HT1080 (cell line): ENCODE measurements around the gene ARPIN. TPM values are rescaled to one million over a fixed set of nuclear protein-coding genes. Genes with fewer than 3 reads are reported as not detected.
"Not testable (repeated sequence)": the region's sequence is repeated elsewhere in the genome, so short reads cannot be mapped to it uniquely, and the experiment has no call there.

Source experiments
- DNase-seq: peaks from one replicate; pipeline ENCODE4 v3.0.0-alpha.2; 2015; ENCODE audit warnings: low read depth
- total RNA-seq: library from RNA; depleted of rRNA; stranded (reverse); fragments of >200 nt; shearing (Covaris generic); gene quantifications from 2 replicates; pipeline ENCODE4 v1.2.3, GENCODE V29; 2014

The ARPIN gene
- total RNA-seq, 1 experiment from 2014 or later, result 3.0 TPM

DNA sequence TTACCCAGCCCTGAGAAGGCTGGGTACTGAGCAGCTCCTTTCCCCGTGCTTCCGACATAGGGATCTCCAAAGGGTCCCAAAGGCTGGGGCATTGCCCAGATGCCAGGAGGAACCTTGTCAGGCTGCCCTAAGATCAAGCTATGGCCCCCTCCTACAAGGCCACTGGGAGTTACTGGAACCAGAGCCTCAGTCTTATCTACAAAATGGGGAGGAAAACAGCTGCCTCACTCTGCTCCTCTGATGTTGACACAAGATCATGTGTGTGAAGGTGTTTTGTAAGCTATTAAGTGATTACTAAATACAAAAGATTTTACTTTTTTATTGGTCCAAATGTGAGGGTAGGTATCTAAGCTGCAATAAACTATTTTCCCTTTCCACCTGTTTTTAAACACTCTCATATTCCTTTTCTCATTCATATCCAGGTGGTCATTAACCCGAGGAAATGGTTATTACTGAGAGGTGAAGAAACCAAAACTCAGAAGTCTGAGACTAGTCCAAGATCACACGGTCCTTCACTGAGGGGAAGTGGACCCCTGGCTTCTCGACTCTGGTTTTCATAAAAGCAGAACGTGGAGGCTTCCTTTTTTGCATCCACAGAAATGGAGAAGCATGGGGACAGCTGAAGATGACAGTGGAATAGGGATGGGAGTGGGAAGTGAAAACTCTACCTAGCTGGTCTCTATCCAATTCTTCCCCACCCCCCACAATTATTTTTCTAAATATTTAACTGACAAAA, 1.7 kb downstream of the ARPIN start:
- DNase-seq, result no peak

DNA sequence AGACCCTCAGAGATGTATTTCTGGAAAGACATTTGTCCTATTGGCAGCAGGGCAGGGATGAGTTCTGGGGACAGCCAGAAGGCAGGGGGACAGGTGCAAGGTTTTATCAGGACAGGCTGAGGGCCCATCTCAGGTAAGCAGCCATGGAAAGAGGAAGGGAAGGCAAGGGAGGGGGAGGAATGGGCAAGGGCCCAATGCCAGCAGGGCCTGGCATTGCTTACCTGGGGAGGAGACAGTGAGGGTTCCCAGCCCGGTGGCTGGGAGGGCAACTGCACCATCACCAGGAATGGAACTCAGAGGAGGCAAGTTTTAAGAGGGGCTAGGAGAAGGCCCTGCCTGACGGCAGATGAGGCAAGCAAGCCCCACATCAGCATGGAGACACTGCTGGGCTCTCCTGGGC, 3.1 kb downstream of the ARPIN start:
- no peak for DNase-seq

DNA sequence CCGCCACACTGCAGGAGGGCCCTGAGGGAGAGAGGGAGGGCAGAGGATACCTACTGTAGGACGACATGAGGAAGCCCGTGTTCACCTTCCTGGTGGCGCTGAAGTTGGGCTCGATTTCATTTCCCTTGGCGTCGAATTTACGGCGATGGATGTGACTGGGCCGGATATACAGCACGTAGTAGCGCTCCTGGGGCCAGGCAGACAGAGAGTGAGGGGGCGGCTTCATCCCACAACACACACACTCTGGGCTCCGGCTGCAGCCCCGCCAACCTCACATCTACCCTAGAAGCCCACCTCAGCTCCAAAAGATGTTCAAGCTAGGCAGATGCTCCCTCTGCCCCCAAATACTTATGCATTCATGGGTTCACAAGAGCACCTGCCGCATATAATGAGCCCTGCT, 4.5 kb downstream of the ARPIN start:
- DNase-seq, result no peak

DNA sequence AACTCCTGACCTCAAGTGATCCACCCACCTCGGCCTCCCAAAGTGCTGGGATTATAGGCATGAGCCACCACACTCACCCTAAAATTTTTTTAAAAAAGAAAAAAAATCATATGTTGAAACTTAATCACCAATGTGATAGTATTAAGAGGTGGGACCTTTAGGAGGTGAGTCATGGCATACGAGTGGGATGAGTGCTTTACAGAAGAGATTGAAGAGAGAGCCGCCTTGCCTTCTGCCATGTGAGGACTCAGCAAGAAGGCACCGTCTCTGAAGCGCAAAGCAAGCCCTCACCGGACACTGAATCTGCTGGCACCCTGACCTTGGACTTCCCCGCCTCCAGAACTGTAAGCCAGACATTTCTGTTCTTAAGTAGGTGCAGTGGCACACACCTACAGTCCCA, 5.5 kb downstream of the ARPIN start:
- DNase-seq, result no peak

DNA sequence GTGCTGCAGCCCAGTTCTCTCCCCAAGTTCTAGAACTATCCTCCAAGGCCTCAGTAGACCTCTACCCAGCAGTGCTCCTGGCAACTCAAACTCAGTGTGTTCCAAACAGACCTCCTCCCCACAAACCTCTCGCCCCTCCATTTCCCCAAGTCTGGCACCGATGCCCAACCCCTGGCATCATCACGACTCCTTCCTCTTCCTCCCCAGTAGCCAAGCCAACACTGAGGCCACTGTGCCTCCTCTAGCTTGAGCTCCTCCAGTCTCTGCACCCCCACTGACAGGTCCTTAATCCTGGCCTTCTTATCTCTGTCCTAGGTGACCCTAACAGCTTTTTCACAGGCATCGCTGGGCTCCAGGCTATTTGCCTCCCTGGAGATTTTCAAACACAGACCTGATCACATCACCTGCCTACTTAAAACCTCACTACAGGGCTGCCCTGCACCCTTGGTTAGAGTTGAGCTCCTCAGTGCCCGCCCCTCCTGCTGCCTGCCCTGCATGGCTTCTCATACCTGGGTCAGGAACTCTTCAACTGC, 6.8 kb downstream of the ARPIN start:
- DNase-seq, result no peak

DNA sequence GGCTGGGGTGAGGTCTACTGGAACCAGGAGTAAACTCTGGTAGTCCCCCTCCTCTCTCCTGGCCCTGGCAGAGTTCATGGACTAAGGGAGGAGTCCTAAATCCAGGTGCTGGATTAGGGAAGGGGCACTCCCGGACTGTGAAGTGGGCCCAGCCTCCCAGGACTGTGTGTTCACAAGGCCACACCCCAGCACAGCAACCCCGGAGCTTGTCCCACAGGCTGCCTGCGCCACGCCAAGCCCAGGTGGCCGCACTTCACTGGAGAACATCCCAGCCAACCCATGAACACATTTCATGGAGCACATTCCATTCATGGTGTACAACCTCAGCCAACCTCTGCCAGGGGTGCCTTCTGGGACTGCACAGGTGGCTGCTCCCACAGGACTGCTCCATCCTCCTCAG, 8.2 kb downstream of the ARPIN start:
- no peak for DNase-seq

DNA sequence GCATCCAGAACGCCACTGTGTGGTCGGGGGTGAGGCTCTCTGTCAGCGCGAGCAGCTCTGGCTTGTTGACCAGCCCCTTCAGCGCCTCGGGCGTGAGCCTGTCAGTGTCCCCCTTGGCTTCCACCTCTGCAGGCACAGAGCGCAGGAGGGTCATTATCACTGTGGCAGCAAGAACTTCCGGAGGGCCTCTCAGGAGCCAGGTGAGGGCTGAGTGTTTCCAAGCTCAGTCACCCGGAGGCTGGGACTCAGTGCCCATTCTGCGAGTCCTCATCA, 9.0 kb downstream of the ARPIN start:
- DNase-seq, result no peak

DNA sequence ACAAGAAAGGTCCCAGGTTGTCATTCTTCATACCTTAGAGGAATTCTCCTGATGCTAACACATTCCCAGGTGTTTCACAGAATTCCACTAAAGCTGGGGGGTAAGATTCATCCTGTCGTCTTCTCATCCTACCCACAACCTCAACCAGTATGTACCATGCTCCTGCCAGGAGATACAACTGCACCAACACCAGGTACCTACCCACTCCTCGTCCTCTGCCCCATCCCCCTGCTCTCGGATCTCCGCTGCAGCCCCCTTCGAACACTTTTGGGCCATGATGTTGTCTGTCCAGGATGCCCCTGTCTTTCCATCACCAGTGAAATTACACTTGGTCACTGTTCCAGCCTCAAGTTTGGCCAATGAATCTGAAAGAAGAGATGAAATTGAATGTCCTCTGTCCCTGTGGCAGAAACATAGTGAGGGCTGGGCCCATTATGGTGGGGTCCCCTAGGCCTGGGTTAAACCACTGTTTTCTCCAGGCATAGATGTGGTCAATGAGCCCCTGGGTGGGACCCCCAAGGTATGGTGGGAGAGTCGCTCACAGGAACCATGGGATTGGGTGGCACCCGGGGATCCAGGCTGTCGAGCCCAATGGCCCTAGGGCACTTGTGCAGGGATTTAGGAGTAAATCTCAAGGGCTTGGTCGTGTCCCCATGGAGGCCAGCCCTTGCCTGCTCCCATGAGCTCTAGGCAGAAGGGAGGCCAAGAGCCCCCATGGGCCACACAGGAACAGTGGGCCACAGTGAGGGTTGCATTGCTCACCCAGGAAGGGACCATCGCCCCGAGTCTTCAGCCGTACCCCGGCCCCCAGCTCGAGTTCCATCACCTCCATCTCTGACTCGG, 9.5 kb downstream of the ARPIN start:
- DNase-seq, result no peak

DNA sequence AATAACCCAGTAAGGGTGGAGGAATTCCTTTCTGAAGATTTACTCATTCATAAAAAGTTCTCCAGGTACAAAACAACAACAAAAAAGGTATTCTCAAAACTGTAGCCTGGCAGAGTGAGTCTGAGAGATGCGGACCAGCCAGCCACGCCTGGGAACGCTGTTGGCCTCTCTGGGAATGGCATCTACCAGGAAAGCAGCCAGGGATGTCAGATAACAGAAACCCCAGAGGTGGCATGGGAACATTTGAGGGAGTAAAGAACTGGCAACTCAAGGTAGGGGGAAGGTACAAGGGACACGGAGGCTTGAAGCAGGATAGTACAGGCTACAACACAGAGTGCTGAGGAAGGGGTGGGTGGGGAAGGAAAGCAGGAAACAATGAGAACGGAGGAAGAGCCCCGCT, 11.9 kb downstream of the ARPIN start:
- no peak for DNase-seq

DNA sequence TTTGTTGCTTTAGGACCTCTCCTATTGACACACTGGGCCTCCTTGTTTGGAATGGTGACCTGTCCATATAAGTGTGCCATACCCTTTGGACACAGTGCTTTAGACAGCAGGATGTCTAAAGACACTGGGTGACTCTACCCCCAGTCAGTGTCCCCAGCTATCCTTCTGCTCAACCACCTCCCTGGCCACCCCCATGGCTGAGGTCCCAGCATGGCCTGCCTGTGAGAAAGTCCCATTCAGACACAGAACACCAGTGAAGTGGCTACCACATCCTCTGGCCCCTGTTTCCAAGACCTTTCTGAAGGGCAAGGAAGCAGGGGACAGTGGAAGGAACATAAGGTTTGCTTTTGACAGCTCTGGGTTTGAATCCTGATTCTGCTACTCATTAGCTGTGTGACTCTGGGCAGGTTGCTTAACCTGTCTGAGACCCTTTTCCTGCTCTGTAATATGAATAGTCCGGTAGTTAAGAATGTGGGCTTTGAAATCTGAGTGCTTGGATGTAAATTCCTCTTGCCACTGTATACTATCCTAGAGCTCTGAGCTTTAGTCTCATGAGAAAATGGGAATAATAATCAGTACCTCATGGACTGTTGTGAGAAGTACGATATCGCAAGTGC, 12.7 kb downstream of the ARPIN start:
- no peak for DNase-seq

DNA sequence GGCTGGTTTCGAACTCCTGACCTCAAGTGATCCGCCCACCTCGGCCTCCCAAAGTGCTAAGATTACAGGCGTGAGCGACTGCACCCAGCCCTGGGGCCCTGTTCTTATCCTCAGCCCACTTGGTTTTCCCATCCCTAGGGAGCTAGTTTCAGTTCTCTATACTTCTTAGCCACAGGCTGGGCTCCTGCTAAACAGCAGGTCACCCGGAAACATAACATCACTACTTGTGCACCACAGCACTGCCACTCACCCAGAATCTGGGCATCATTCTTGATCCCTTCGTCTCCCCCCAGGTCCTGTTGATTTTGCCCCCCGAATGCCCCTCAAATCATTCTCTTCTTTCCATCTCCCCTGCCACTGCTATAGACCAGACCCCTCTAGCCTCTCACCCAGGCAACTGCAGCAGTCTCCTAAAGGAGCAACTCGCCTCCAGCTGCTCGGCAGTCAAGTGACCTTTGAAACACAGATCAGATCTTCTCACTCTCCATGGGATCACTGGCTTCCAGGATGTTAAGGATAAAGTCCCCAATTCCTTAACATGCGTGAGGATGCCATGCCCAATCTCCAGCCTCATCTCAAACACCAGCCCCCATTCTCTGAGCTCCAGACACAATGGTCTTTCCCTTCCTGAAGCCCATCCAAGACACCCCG, 13.3 kb downstream of the ARPIN start:
- no peak for DNase-seq

DNA sequence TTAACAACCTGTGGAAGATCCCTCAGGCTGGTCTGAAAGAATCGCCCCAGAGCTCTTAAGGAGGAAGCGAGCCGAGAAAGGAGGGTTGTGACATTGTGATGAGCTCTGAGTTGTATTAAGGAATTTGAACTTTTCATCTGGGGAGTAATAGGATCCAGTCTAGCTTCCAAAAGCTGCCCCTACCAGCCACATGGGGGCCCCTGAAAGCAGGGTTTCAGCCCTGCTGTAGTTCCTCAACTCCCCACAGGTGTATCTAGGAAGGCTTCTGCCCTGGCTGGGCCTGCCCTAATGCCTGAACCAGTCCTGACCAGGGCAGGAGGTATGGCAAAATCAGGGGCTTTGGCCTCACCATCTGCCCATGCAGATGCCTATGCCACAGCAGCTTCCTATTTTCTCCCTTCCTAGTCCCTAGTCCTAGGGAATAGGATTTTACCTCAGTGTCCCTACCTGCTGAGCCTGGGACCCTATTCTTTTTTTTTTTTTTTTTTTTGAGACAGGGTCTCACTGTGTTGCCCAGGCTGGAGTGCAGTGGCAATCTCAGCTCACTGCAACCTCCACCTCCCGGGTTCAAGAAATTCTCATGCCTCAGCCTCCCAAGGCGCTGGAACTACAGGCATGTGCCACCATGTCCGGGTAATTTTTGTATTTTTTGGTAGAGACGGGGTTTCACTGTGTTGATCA, 14.0 kb downstream of the ARPIN start:
- peak; percentile 68 for DNase-seq

DNA sequence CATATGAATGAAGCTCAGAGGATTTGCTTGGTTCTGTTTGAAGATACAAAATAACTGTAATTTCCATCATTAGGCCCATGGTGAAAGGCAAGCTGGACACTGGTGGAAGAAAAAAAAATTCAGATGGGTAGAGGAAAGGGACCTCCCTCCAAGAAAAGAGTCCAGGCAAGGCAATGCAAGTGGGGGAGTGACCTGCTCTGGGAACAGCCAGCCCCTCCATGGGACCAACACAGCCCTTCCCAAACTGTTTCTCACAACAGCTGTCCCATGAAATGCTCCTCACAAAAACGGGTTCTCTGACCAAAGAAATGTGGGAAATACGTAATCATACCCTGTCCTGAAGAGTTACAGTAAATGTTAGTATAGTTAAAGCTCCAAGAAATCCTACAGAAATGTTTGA, 14.6 kb downstream of the ARPIN start:
- DNase-seq, result no peak

DNA sequence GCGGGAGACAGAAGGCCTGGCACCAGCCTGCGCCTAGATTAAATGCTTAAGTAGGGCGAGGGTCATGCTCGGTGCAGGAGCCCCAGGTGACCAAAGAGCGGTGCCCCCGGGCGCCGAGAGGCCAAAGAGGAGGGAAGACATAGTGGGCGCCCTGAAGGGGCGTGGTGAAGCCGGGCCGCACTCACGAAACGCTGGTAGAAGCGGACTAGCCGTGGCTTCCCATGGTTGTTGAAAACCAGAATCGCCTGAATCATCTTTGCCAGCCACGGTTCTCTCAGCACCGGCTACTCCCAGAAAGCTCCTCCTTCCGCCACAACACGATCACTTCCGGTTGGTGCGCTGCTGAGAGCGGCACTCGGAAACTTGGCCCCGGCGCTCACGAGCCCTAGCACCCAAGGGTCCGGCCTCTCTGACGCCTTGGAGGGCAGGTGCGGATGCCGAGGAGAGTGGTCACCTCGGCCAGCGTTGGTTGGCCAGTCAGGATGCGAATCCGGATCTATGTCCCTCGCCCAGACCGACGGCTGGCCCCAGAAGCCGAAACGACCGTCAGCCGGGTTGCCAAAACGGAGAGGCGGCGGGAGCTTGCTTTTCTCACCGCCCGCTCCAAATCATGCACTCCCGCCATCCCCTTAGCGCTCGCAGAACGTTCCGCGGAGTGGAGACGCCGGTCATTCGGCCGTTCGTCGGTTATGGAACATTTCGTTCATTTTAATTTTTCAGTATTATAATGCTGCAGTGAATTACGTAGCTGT, 18.9 kb downstream of the ARPIN start, which contains the start of gene AP3S2:
Gene AP3S2, minus strand, starts transcription at position 299 of the 752 bp plus-strand sequence. Its CDS starts 45 bp downstream, at position 254.
- DNase-seq, result peak; percentile 92

DNA sequence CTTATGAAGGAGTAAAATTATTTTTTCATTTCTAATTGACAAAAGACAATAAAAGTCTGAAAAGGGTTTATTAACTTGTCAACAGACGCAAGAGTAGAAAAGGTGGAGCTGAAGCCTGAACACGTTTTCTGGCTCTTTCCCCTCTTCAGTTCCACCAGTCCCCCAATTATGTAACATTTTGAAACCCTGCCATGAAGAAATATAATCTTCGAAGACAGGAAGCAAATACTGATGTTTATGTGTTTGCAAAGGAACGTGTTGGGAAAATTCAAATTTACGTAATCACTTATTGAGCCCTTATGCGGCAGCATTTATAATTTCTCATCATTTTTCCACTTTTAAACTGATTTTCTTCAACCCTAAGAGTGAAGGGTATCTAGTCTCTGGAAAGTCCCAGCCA, 19.7 kb downstream of the ARPIN start:
- DNase-seq, result no peak

DNA sequence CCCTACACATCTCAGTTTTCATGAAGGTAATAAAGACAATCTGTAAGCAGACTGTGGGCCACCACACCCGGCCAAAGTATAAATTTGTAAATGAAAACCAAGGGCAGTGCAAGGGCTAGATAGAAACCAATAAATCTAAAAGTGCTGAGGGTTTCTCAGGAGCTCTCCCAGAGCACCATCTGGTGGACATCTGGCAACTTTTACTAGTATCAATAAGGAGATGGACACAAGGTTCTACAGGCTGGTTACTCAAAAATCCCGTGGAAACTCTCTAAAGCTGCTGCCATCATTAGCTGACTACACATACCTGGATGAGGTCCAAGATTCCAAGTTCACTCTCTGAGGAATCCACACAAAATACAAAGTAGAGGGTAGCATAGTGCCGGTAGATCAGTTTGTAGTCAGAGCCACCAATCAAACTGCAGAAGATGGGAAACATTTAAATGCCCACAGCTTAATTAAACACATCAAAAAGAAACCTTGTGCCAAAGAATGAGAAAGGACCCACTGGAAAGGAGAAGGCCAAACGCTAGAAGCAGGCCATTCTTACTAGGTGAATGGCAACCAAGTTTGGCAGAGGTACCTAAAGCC, 24.4 kb downstream of the ARPIN start:
- peak; percentile 42 for DNase-seq

DNA sequence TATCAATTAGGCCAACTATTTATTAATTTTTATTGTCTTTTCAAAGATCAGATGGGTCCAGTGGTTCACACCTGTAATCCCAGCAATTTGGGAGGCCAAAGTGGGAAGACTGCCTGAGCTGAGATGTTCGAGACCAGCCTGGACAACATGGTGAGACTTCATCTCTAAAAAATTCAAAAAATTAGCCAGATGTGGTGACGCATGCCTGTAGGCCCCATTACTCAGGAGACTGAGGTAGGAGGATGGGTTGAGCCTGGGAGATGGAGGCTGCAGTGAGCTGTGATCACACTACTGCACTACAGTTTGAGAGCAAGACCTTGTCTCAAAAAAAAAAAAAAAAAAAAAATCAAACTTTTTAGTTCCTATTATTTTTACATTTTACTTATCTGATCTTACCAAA, 27.1 kb downstream of the ARPIN start:
- DNase-seq, result no peak

DNA sequence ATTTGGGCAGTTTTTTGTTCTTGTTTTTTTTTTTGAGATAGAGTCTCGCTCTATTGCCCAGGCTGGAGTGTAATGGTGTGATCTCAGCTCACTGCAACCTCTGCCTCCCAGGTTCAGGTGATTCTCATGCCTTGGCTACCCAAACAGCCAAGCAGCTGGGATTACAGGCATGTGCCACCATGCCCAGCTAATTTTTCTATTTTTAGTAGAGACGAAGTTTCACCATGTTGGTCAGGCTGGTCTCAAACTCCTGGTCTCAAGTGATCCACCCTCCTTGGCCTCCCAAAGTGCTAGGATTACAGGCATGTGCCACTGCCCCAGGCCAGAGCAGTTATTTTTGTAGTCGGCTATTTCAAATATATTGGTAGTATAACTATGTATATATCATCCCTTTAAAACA, 27.6 kb downstream of the ARPIN start:
- DNase-seq, result not testable (repeated sequence)

DNA sequence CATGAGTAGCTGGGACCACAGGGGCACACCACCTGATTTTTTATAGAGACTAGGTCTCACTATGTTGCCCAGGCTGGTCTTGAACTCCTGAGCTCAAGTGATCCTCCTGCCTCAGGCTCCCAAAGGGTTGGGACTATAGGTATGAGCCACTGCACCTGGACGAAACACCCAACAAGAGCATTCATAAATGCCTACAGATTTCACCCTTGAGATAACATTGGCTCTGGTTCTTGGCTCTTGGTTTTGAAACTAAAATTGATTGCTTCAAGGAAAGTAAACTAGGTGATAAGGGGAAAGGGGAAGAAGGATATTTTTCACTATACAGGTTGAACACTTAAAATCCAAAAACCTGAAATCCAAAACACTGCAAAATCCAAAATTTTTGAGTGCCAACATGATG, 29.2 kb downstream of the ARPIN start:
- no peak for DNase-seq

DNA sequence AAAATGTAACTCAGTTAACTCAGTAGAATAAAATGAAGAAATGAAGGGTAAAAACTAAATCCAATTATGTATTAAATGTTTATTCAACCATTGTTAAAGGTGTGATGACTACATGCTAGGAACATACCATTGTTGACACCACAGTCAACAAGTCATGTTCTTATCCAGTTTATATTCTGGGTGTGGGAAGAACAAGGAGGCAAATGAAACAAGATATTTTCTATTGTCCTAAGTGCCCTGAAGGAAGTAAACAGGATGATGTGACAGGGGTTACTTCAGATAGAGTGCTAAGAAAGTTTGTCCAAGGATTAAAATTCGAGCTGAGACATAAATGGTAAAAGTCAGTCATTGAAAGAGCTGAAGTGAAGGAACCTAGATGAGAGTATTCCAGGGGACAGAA, 32.0 kb downstream of the ARPIN start:
- DNase-seq, result no peak
